Gastroesophageal sphincter (tissue), 3 donors: ENCODE results near the gene STN1.

Experiments used
- POLR2A ChIP-seq, 2 donors: fragments of 450-650 bp; IDR thresholded peaks; one replicate each; pipeline ENCODE4 v1.6.1; 2017; ENCODE audit warnings: antibody characterized with exemption in 2 of 2, mild to moderate bottlenecking in 2 of 2, moderate library complexity in 1 of 2
- POLR2AphosphoS5 ChIP-seq: sonication (generic); formaldehyde crosslinking; IDR thresholded peaks from one replicate; pipeline ENCODE4 v1.6.1; 2017; ENCODE audit warnings: antibody characterized with exemption
- TF ChIP-seq, protein P1 (sequence below), 4 experiments: fragments of 200-600 bp in 2 of 4; fragments of 450-650 bp in 2 of 4; sonication (generic) in 1 of 4; IDR thresholded peaks; one replicate each; pipeline ENCODE4 v1.5.1; 2017 to 2019; ENCODE audit warnings: antibody characterized with exemption in 4 of 4, mild to moderate bottlenecking in 2 of 4, moderate library complexity in 2 of 4

GRCh38 chr10:103845972-103846371 lies 72.0 kb downstream of the STN1 start:
- TF ChIP-seq POLR2AphosphoS5 (no peak), POLR2A (IDR thresholded peaks at IDR 0.05) (no peak)
- TF ChIP-seq, protein P1, sequence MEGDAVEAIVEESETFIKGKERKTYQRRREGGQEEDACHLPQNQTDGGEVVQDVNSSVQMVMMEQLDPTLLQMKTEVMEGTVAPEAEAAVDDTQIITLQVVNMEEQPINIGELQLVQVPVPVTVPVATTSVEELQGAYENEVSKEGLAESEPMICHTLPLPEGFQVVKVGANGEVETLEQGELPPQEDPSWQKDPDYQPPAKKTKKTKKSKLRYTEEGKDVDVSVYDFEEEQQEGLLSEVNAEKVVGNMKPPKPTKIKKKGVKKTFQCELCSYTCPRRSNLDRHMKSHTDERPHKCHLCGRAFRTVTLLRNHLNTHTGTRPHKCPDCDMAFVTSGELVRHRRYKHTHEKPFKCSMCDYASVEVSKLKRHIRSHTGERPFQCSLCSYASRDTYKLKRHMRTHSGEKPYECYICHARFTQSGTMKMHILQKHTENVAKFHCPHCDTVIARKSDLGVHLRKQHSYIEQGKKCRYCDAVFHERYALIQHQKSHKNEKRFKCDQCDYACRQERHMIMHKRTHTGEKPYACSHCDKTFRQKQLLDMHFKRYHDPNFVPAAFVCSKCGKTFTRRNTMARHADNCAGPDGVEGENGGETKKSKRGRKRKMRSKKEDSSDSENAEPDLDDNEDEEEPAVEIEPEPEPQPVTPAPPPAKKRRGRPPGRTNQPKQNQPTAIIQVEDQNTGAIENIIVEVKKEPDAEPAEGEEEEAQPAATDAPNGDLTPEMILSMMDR (IDR thresholded peaks at IDR 0.05), result no peak
